SK-N-SH (cell line): Measurements from ENCODE around the gene E2F3.

Experiments used
- EP300 ChIP-seq, 2 experiments: IDR thresholded peaks; 2 replicates each; pipeline versions ENCODE4 v1.4.0 to v1.6.1; 2012; ENCODE audit warnings: borderline replicate concordance in 1 of 2, low read depth in 1 of 2, low read length in 1 of 2
- SMC3 ChIP-seq: IDR thresholded peaks from 2 replicates; pipeline ENCODE4 v1.6.1; 2012; ENCODE audit warnings: low read depth, low read length, improper control_type of control experiment
- TAF1 ChIP-seq: IDR thresholded peaks from 2 replicates; pipeline ENCODE4 v1.6.1; 2012; ENCODE audit warnings: low read depth, mild to moderate bottlenecking, low read length, moderate library complexity, borderline replicate concordance
- TEAD4 ChIP-seq: IDR thresholded peaks from 2 replicates; pipeline ENCODE4 v1.4.0; 2012; ENCODE audit warnings: mild to moderate bottlenecking, borderline replicate concordance; ENCODE audit not compliant: insufficient read depth
- YY1 ChIP-seq: IDR thresholded peaks from 2 replicates; pipeline ENCODE4 v1.4.0; 2012; ENCODE audit warnings: low read depth, mild to moderate bottlenecking
- TF ChIP-seq, protein P1 (sequence below): fragments of 200-600 bp; sonication (generic); IDR thresholded peaks from 2 replicates; pipeline ENCODE4 v1.6.1; 2017; ENCODE audit warnings: antibody characterized with exemption, mild to moderate bottlenecking, moderate library complexity

DNA sequence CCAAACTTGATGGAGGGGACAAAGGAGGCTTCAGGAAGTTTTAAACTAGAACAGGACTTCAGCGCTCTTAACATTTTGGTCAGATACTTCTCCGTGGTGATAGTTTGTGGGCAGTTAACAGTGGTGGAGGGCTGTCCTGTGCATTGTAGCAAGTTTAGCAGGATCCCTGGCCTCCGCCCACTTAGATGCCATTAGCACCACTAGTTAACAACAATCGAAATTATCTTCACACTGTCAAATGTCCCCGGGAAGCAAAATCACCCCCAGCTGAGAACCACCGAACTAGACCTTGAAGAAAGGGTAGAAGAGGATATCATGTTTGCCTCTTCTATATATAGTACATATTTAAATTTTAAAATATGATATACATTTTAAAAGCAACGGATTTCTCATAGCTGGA is 13.6 kb downstream of the E2F3 start:
- TF ChIP-seq SMC3 (no peak), TEAD4 (no peak), TAF1 (no peak), YY1 (no peak), EP300 (IDR thresholded peaks at IDR 0.05; ENCODE audit: borderline replicate concordance in 1 of 2, low read depth in 1 of 2, low read length in 1 of 2) (no peak)
- TF ChIP-seq, protein P1, sequence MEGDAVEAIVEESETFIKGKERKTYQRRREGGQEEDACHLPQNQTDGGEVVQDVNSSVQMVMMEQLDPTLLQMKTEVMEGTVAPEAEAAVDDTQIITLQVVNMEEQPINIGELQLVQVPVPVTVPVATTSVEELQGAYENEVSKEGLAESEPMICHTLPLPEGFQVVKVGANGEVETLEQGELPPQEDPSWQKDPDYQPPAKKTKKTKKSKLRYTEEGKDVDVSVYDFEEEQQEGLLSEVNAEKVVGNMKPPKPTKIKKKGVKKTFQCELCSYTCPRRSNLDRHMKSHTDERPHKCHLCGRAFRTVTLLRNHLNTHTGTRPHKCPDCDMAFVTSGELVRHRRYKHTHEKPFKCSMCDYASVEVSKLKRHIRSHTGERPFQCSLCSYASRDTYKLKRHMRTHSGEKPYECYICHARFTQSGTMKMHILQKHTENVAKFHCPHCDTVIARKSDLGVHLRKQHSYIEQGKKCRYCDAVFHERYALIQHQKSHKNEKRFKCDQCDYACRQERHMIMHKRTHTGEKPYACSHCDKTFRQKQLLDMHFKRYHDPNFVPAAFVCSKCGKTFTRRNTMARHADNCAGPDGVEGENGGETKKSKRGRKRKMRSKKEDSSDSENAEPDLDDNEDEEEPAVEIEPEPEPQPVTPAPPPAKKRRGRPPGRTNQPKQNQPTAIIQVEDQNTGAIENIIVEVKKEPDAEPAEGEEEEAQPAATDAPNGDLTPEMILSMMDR, result no peak
